ENCODE results near the gene L3MBTL4.
"Not testable (repeated sequence)": the region's sequence is repeated elsewhere in the genome, so short reads cannot be mapped to it uniquely, and the experiment has no call there.

The L3MBTL4 gene

GRCh38 chr18:6406075-6406909 lies 8.4 kb downstream of the L3MBTL4 start:
- no peak for DNase-seq

DNA sequence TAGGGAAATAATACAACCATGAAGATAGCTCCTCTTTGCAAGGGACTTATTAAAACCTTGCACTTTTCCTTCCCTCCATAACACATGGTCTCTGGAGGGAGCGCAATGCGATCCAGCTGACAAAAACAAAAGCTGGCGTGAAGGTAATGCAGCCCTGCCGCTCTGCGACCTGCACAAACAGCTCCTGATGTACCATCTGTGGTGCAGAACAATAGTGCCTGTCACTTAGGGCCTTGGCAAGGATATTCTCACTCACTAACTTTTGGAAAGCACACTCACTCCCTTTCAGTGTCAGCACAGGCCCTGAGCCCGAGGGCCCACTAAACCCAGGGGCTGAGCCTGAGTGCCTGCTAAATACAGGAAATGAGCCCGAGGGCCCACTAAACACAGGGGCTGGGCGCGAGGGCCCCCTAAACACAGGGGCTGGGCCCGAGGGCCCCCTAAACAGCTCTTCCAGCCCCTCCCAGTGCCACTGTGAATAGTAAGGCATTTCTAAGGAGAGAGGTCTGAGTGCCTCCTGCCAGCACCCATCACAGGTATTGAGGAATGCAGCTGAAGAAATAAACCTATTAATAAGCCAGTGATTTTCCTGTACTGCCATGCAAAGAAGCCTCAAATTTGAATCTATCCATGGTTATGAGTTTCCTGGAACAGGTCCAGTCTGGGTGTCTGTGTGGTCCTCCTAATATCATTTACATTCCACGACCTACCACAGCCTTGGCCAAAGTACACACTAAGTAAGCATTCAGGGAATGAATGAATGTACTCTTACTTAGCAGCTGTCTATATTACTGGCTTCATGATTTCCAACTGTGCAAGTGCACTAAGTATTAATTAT lies 9.3 kb downstream of the L3MBTL4 start:
- DNase-seq: no peak

- no peak for DNase-seq
Observed at GRCh38 chr18:6404834-6405233, 9.9 kb downstream of the L3MBTL4 start.

GRCh38 chr18:6401687-6402086 lies 13.0 kb downstream of the L3MBTL4 start:
- no peak for DNase-seq

GRCh38 chr18:6399776-6400175 lies 14.9 kb downstream of the L3MBTL4 start:
- DNase-seq: no peak

GRCh38 chr18:6397931-6398566 lies 16.7 kb downstream of the L3MBTL4 start:
- no peak for DNase-seq

DNA sequence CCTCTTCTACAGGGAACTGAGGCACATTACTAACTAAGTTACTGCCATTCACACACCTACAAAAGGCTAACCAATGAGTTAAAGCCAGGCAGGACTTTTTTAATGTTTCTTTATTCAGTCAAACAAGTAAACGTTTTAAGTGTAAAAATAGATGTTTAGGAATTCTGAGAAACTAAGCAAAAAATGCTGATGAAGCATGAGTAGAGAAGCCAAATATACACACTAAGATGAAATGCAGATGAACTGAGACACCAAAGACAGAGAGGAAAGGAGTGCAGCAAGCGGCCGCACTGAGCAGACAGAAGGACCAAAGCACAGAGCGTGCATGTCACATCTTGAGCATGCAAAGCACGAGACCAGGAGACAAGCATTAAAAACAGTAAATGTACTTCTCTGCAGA lies 17.9 kb downstream of the L3MBTL4 start:
- no peak for DNase-seq

- DNase-seq: no peak
Observed at GRCh38 chr18:6396276-6396675, 18.4 kb downstream of the L3MBTL4 start.

DNA sequence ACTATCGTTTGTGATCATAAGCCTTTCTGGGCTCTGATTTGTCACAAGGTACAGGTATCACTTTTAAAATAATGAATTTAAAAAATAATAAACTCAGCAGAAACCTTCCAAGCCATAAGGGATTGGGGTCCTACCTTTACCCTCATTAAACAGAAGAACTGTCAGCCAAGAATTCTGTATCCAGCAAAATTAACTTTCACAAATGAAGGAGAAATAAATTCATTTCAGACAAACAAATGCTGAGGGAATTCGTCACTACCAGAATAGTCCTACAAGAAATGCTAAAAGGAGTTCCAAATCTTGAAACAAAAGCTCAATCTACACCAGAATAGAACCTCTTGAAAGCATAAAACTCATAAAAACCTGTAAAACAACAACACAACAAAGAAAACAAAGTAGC lies 25.7 kb downstream of the L3MBTL4 start:
- no peak for DNase-seq

DNA sequence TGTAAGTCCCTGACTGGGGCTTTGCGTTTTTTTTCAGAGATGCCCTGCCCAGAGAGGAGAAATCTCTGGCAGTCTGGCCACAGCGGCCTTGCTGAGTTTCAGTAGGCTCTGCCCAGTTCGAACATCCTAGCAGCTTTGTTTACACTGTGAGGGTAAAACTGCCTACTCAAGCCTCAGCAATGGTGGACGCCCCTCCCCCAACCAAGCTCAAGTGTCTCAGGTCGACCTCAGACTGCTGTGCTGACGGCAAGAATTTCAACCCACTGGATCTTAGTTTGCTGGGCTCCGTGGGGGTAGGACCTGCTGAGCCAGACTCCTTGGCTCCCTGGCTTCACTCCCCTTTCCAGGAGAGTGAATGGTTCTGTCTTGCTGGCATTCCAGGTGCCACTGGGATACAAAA lies 31.7 kb downstream of the L3MBTL4 start:
- no peak for DNase-seq

DNA sequence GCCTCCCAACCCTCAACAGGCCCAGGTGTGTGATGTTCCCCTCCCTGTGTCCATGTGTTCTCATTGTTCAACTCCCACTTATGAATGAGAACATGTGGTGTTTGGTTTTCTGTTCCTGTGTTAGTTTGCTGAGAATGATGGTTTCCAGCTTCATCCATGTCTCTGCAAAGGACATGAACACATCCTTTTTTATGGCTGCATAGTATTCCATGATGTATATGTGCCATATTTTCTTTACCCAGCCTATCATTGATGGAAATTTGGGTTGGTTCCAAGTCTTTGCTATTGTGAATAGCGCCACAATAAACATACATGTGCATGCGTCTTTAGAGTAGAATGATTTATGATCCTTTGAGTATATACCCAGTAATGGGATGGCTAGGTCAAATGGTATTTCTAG lies 37.2 kb downstream of the L3MBTL4 start:
- not testable (repeated sequence) for DNase-seq

DNA sequence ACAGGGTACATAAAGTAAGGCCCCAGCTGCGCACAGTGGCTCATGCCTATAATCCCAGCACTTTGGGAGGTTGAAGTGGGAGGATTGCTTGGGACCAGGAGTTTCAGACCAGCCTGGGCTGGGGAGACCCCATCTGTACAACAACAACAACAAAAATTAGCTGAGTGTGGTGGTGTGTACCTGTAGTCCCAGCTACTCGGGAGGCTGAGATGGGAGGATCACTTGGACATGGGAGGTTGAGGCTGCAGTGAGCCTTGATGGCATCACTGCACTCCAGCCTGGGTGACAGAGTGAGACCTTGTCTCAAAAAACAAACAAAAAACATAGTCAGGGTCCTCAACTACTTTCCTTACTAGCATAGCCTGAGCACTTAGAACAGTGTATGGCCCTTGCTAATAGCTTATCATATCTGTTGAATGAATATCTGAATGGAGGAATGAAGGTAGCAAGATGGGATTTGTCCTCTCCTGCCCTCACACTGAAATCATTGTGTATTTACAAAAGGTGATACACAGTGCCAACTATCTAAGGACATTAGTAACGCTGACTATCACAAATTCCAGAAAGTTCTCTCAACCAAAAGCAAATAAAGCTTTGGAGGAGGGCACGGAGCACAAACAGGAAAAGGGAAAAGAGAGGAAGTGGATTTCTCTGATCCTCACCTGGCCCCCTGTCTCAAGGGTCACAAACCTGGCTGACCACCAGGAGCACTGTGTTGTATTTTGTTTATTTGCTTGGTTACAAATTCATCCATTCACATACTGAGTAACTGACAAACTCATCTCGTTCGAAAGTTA lies 38.1 kb downstream of the L3MBTL4 start:
- DNase-seq: no peak

GRCh38 chr18:6374935-6375529 lies 39.7 kb downstream of the L3MBTL4 start:
- no peak for DNase-seq

DNA sequence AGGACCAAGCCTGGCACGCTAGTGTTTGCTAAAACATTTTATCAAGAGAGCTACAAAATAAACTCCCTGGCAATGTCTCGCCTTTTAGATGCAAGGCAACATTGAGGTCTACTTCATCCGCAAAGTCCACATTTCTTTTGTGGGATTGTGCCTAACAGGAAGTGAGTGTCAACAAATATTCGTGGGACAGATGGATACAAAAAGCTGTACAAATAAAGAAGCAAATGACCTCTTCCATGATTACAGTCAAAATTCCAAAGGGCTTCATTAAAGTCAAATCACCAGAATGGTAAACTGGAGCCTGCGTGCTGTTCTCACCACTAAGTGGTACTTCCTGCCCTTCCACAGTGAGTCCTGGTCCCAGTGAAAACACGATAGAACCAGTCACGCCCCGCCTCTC lies 40.4 kb downstream of the L3MBTL4 start:
- no peak for DNase-seq

DNA sequence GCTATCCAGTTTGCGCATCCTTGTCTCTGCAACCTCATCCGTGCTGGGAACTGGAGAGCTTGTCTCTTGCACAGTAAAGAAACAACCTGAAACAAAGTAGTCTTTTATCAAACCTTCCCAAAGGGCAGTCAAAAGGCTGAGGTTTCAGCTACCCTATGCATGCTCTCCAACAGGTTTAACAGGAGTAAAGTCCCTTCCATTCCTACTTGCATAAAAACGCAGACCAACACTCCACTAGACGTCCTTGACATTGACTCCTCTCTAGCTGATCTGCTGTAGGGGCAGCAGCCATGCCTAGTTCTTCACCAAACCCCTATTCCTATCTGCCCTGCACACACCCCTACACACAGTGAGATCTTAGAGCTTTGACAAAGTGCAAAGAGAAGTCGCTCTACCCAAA lies 41.5 kb downstream of the L3MBTL4 start:
- DNase-seq: no peak

GRCh38 chr18:6370886-6371635 lies 43.6 kb downstream of the L3MBTL4 start:
- DNase-seq: no peak

DNA sequence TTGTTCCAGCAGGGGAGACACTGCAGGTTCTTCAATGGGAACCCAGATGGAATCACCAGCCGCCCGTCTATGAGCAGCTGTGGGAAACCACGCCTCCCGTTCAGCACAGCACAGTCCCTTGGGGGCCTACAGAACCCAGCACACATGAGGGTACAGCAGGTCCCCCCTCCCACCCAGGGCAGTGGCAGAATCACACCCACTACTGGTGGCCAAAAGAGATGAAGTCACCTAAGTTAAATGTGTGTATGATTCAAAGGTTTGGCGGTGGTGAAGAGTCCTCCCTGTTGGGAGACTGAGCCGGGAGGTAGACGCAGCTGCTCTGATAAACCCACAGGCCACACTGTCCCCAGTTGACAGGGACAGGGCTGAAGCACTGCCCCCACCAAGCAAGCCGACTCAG lies 44.3 kb downstream of the L3MBTL4 start:
- no peak for DNase-seq

DNA sequence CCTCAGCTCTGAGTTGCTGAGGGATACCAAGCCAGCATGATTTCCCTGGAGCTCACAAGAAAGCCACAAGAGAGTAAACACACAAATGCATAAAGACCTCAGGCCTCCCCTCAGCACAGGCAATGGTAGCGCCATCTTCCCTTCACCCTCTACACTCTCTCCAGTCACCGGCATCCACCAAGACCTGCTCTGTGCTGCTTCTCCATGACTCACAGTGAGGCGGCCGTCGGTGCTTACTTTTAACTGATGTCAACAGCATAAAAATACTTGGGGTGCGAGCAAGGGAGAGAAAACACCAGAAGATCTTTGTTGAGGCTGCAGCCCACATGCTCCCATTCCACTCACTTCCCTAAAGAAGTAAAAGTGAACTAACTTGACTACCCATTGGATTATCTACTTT lies 46.7 kb downstream of the L3MBTL4 start:
- no peak for DNase-seq

- no peak for DNase-seq
Observed at GRCh38 chr18:6367208-6367607, 47.5 kb downstream of the L3MBTL4 start.

GRCh38 chr18:6366776-6367175 lies 47.9 kb downstream of the L3MBTL4 start:
- no peak for DNase-seq

- no peak for DNase-seq
Observed at GRCh38 chr18:6365385-6365784, 49.3 kb downstream of the L3MBTL4 start.

DNA sequence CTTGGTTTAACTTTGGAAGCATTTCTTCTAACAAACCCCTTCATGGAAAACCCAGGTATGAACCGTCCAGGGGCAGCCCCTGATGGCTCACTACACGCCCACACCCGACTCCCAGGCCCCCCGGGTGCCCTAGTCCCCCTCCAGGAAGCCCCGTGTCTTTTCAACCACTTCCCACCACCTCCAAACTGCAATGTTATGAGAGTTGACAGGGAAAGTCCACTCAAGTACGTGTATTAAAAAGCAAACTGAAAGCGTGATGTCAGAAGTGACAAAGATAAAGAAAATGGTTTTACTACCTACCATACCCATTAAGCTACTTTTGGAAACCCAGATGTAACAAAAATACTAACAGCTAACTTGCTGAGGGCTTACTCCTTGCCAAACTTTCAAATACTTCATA lies 51.5 kb downstream of the L3MBTL4 start:
- DNase-seq: no peak
